PC-9 (cell line): Measurements from ENCODE around the gene ANKRD13A. TPM values are rescaled to one million over a fixed set of nuclear protein-coding genes. Genes with fewer than 3 reads are reported as not detected.
"Not testable (repeated sequence)": the region's sequence is repeated elsewhere in the genome, so short reads cannot be mapped to it uniquely, and the experiment has no call there.

Experiments used
- BruUV-seq: library from RNA; stranded (reverse); fragments of 400-500 nt; replicated peaks from 2 replicates; lab custom pipeline; 2021; lab: Mats Ljungman, UMichigan
- CTCF ChIA-PET: fragments of 300-600 bp; sonication (Branson Sonifier 250); formaldehyde crosslinking; loops from one replicate; lab custom pipeline; 2022; ENCODE audit warnings: antibody characterized with exemption; lab: Charles Lee
- POLR2A ChIA-PET: fragments of 300-600 bp; sonication (Branson Sonifier 250); formaldehyde crosslinking; loops from one replicate; lab custom pipeline; 2022; ENCODE audit warnings: antibody characterized with exemption; ENCODE audit not compliant: unreplicated experiment; lab: Charles Lee
- DNase-seq, 2 experiments: peaks; one replicate each; pipeline versions ENCODE4 v3.0.0 to v3.0.0-alpha.2; 2015 to 2022; ENCODE audit warnings: mixed read lengths in 1 of 2
- H2AFZ ChIP-seq: fragments of 200-600 bp; sonication (generic); 2 replicates; pipeline ENCODE4 v1.8.1; 2017; ENCODE audit warnings: antibody characterized with exemption
- H3F3A ChIP-seq: fragments of 200-600 bp; sonication (generic); 2 replicates; pipeline ENCODE4 v1.8.1; 2017; ENCODE audit warnings: antibody characterized with exemption, mild to moderate bottlenecking, low read depth; ENCODE audit not compliant: insufficient read depth
- H3K27ac ChIP-seq: fragments of 200-600 bp; sonication (generic); 2 replicates; pipeline ENCODE4 v1.6.1; 2016; ENCODE audit warnings: mixed run types
- H3K27me3 ChIP-seq: fragments of 200-600 bp; sonication (generic); 2 replicates; pipeline ENCODE4 v1.6.1; 2016; ENCODE audit warnings: low read depth, mixed run types; ENCODE audit not compliant: insufficient read depth
- H3K36me3 ChIP-seq: fragments of 200-600 bp; sonication (generic); 2 replicates; pipeline ENCODE4 v1.6.1; 2016; ENCODE audit warnings: low read depth, mixed run types
- H3K4me1 ChIP-seq: fragments of 200-600 bp; sonication (generic); replicated peaks from 2 replicates; pipeline ENCODE4 v1.6.1; 2016; ENCODE audit warnings: mixed run types; ENCODE audit not compliant: insufficient read depth
- H3K4me2 ChIP-seq: fragments of 200-600 bp; sonication (generic); 2 replicates; pipeline ENCODE4 v1.6.1; 2017; ENCODE audit warnings: mixed run types
- H3K4me3 ChIP-seq: fragments of 200-600 bp; sonication (generic); 2 replicates; pipeline ENCODE4 v1.6.1; 2016; ENCODE audit warnings: mixed run types
- H3K79me2 ChIP-seq: fragments of 200-600 bp; sonication (generic); 2 replicates; pipeline ENCODE4 v1.6.1; 2017; ENCODE audit warnings: low read depth, mixed run types
- H3K9me2 ChIP-seq: fragments of 200-600 bp; sonication (generic); 2 replicates; pipeline ENCODE4 v1.8.1; 2017; ENCODE audit warnings: mild to moderate bottlenecking; ENCODE audit not compliant: insufficient read depth
- H3K9me3 ChIP-seq: fragments of 200-600 bp; sonication (generic); 2 replicates; pipeline ENCODE4 v1.8.1; 2016; ENCODE audit warnings: low read depth; ENCODE audit not compliant: insufficient read depth
- H4K20me1 ChIP-seq: fragments of 200-600 bp; sonication (generic); 2 replicates; pipeline ENCODE4 v1.8.1; 2017; ENCODE audit not compliant: insufficient read depth
- CTCF ChIP-seq: fragments of 200-600 bp; sonication (generic); conservative IDR thresholded peaks from 2 replicates; pipeline ENCODE4 v1.6.1; 2017; ENCODE audit warnings: mixed run types, antibody characterized with exemption, mild to moderate bottlenecking, moderate library complexity
- EZH2 ChIP-seq: fragments of 200-600 bp; sonication (generic); IDR thresholded peaks from 2 replicates; pipeline ENCODE4 v1.8.0; 2017; ENCODE audit warnings: antibody characterized with exemption, low read depth
- intact Hi-C: fragments of 100-400 bp; cut with micrococcal nuclease; formaldehyde crosslinking; loops from one replicate; pipeline ENCODE4 v1.10.0; 2022; ENCODE audit not compliant: unreplicated experiment
- total RNA-seq: library from RNA; stranded (reverse); gene quantifications from 2 replicates; pipeline ENCODE4 v1.2.3, GENCODE V29; 2021

ANKRD13A gene
- total RNA-seq, 1 experiment from 2014 or later, result 66.9 TPM

GRCh38 chr12:109983432-109984142 lies 15.6 kb upstream of the ANKRD13A start:
- CTCF ChIA-PET, result no interaction called here
- Histone ChIP-seq H3K79me2 (no peaks in the 10 kb centered on the region), H3K36me3 (peaks cover 18% of the 10 kb centered on the region)

GRCh38 chr12:109986236-109986635 lies 13.0 kb upstream of the ANKRD13A start:
- H3K27ac ChIP-seq, H3K9me2 ChIP-seq, DNase-seq, H3K27me3 ChIP-seq, H3F3A ChIP-seq, H2AFZ ChIP-seq, CTCF ChIA-PET, H3K36me3 ChIP-seq, H4K20me1 ChIP-seq, intact Hi-C loops, H3K4me2 ChIP-seq, H3K4me3 ChIP-seq, BruUV-seq, H3K4me1 ChIP-seq, H3K79me2 ChIP-seq, POLR2A ChIA-PET, H3K9me3 ChIP-seq: not testable (repeated sequence)

More at GRCh38 chr12:109983432-109984142, 15.6 kb upstream of the ANKRD13A start:
- POLR2A ChIA-PET, result no interaction called here
- no peaks in the 10 kb centered on the region for H4K20me1 ChIP-seq
- no peaks in the 10 kb centered on the region for H3K27me3 ChIP-seq
- H3K9me2 ChIP-seq, result no peaks in the 10 kb centered on the region
- TF ChIP-seq CTCF, result no peak
- no peaks in the 10 kb centered on the region for H3K4me1 ChIP-seq
- H3F3A ChIP-seq, result 0 out of 2 replicates have a peak, but pooled peaks cover 4% of the 10 kb centered on the region
- BruUV-seq, result no TSS peak
- H3K4me3 ChIP-seq, result no peak overlapping the region
- no peak overlapping the region for H2AFZ ChIP-seq
- intact Hi-C loops, result no loop called here
- no peaks in the 10 kb centered on the region for H3K9me3 ChIP-seq
- H3K27ac ChIP-seq, result no peak overlapping the region
- H3K4me2 ChIP-seq, result no peak overlapping the region
- no peak for DNase-seq

- Histone ChIP-seq H3K9me2 (no peaks in the 10 kb centered on the region), H3K79me2 (peaks cover 4% of the 10 kb centered on the region), H3F3A (0 out of 2 replicates have a peak, but pooled peaks cover 4% of the 10 kb centered on the region), H3K4me3 (no peak overlapping the region), H3K4me1 (no peaks in the 10 kb centered on the region), H3K4me2 (no peak overlapping the region), H3K9me3 (no peaks in the 10 kb centered on the region), H3K36me3 (peaks cover 9% of the 10 kb centered on the region; the same call in 1 of the 2 replicates), H2AFZ (no peak overlapping the region), H3K27ac (no peak overlapping the region), H3K27me3 (no peaks in the 10 kb centered on the region), H4K20me1 (no peaks in the 10 kb centered on the region)
- intact Hi-C loops, result no loop called here
- no TSS peak for BruUV-seq
- ChIA-PET POLR2A (no interaction called here), CTCF (no interaction called here)
- TF ChIP-seq EZH2 (no peak), CTCF (no peak)
- DNase-seq, result no peak
These were observed 11.6 kb upstream of the ANKRD13A start for GRCh38 chr12:109987615-109988014.
